Stimulated activated CD8-positive, alpha-beta memory T cell treated with anti-CD3 and anti-CD28 coated beads, Interleukin-15, amount 100 ng/mL, for 24 hours (primary cell): ENCODE measurements around the gene SPIN2B.
A peak's percentile ranks its signal among the peaks of the same experiment; 100 is the strongest.
"Not testable (repeated sequence)": the region's sequence is repeated elsewhere in the genome, so short reads cannot be mapped to it uniquely, and the experiment has no call there.

Experiments used
- DNase-seq: peaks from one replicate; pipeline ENCODE4 v3.0.0-alpha.2; 2020; ENCODE audit warnings: low read depth

The SPIN2B gene

DNA sequence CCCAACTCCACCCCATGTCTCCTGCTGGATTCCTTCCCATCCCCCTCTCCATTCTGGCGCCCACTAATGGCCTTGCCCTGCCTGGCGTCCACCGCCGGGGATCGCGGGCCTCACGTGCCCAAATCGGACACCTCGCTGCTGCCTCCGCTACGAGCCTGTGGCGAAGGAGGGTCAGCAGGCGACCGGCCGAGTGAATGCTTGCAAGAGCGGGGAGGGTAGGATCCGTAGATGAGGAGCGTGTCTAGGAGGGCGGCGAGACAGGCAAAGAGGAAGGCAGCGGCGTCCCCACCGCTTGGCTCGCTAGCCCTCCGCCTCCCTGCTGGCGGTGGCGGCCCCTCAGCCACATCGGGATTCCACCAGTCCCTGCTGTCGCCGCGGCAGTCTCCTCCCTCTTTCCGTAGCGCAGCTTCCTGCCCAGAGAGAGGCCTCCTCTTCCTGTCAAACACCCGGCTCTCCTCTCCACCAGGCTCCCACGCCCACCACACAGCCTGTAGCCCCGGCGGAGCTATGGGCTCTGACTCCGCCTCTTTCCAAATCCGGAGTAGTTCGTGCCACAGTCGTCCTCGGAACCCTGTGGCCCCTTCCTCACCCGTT lies at the start of gene SPIN2B:
TSS of gene SPIN2B (minus strand) at position 387 of the 594 bp plus-strand sequence.
- peak; percentile 46 for DNase-seq

DNA sequence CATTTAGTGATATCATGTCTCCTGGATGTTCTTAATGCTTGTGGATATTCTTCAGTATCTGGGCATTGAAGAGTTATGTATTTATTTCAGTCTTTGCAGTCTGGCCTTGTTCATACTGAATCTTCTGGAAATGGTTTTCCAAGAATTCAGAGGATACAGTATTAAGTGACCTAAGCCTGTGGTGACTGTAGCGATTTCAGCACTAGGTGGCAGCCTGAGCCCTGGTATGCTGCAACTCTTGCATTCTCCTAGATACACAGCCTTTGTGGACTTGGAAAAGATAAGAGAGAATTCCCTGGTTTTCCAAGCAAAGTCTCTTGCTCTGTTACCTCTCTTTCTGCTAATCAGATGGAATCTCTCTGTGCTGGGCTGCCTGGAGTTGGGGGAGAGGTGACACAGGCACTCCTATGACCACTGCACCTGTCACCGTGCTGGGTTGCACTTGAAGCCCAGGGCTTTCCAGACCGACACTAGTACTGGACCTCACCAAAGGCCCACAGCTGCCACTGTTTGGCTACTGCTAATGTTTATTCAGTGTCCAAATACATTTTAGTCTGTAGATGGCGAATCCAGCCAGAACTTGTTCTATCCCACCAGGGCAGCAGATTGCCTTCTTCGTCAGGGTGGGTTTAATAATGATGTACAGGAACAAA lies 35.2 kb upstream of the SPIN2B start:
- DNase-seq, result no peak

DNA sequence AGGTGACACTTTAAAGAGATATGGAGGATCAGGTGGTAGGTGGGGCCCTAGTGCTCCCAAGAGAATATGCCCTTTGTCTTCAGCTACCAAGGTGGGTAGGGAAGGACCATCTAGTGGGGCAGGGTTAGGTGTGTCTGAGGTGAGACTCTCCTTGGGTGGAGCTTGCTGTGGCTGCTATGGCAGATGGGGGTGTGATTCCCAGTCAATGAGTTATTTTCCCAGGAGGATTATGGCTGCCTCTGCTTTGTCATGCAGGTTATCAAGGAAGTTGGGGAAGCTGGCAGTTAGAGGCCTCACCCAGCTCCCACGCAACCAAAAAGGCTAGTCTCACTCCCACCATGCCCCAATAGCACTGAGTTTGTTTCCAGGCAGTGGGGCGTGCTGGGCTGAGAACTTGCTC lies 33.8 kb upstream of the SPIN2B start:
- DNase-seq, result no peak

DNA sequence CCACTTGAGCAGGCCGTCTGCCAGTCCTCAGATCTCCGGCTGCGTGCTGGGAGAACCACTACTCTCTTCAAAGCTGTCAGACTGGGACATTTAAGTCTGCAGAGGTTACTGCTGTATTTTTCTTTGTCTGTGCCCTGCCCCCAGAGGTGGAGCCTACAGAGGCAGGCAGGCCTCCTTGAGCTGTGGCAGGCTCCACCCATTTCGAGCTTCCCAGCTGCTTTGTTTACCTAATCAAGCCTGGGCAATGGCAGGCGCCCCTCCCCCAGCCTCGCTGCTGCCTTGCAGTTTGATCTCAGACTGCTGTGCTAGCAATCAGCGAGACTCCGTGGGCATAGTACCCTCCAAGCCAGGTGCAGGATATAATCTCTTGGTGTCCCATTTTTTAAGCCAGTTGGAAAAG lies 30.9 kb upstream of the SPIN2B start:
- DNase-seq, result not testable (repeated sequence)

GRCh38 chrX:57138674-57139073 lies 17.3 kb upstream of the SPIN2B start:
- no peak for DNase-seq

DNA sequence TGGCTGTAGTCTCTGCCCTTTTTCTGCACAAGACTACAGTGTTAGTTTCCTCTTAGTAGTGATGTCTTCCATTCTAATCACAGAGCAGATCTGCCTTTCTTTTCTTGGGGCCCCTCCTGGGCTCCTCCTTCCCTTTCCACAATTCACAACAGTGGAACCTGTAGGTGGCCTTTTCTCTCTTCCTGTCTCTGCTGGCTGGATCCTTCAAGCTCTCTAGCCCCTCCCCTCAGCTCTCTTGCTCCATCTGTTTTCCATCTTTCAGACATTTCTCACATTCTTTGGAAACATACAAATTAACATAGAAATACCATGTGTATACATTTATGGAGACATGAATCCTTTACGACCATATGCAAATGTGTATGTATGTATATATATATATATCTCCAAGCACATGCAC lies 16.2 kb upstream of the SPIN2B start:
- DNase-seq, result no peak

- not testable (repeated sequence) for DNase-seq
These were observed 15.7 kb upstream of the SPIN2B start, which contains the start of gene SPIN2A for GRCh38 chrX:57137073-57137472. Gene SPIN2A (minus strand): TSS chrX:57137397. CDS start chrX:57136597, 800 bp downstream.

- not testable (repeated sequence) for DNase-seq
These were observed 15.2 kb upstream of the SPIN2B start for GRCh38 chrX:57136589-57136988.

GRCh38 chrX:57135287-57135686 lies 13.9 kb upstream of the SPIN2B start:
- DNase-seq, result no peak

DNA sequence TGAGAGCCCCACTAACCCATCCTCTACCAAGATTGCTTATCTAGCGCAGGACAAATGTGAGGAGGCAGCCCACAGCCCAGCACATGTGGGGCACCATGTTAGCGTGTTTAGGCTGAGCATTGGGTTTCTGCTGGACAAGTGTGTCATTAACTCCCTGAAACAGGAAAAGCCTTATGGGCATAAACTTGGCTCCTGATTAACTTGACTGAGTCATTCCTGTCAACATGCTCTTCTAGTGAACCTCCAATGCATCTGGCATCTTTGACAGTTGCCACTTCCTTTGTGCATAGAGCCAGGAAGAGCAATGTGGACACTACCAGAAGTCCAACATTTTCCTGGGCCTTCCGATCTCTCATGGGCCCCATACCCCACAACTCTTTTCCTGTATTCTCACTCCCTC lies 13.4 kb upstream of the SPIN2B start:
- no peak for DNase-seq

GRCh38 chrX:57133706-57134105 lies 12.4 kb upstream of the SPIN2B start:
- no peak for DNase-seq

- not testable (repeated sequence) for DNase-seq
These were observed 11.9 kb upstream of the SPIN2B start for GRCh38 chrX:57133284-57133683.

GRCh38 chrX:57132046-57132445 lies 10.7 kb upstream of the SPIN2B start:
- no peak for DNase-seq

- no peak for DNase-seq
These were observed 468 bp upstream of the SPIN2B start for GRCh38 chrX:57121816-57122215.

GRCh38 chrX:57120619-57121161 lies 658 bp downstream of the SPIN2B start:
- DNase-seq, result not testable (repeated sequence)

DNA sequence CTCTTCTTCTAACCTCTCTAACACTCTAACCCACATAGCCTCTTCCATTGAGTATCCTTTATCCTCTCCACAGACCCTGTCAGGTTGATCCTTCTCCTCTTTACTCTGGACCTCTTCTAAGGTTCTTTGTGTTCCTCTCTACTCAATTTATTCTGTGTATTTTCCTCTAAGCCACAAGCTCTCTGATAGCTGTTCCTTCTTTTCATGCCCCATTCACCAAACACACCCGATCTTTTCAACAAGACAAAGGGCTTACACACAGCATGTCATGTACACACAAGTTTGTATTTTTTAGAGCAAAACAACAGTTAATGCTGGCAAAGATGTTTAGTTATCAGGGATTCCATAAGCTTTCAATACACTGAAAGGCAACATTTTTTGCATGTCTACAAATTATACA lies 1.9 kb downstream of the SPIN2B start:
- no peak for DNase-seq

DNA sequence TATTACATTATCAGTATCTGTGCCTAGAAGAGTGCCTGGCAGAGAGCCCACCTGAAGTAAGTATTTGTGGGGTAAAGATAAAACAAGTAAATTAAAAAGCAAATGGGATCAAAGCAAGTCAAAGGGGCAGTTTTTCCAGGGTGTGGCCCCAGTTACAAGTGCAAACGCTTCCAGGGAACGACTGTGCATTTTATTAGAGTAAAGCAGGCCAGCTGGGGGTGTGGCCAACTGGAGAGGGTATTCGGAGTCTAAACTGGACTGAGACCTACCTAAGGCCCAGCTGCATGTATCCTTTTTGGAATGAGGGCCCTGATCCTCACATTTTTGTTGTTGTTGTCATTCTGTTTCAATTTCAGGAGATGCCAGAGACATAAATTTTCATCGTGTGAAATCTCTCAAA lies 3.8 kb downstream of the SPIN2B start:
- DNase-seq, result not testable (repeated sequence)

GRCh38 chrX:57104921-57105398 lies 16.4 kb downstream of the SPIN2B start:
- no peak for DNase-seq

DNA sequence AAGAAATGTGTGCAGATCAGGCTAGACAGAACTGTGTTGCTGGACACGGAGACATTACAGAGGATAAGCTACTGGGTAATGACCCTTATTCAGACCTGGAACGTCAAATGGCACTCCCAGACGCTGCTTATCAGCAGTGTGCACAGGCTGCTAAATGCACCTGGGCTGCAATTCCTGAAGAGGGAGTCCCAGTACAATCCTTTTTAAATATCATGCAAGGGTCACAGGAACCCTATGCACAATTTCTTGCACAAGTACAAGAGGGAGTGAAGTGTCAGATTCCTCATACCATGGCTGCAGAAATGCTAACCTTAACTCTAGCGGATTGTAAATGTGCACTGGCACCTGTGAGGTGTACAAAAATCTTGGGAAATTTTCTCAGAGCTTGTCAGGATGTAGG lies 16.9 kb downstream of the SPIN2B start:
- DNase-seq, result no peak

GRCh38 chrX:57103489-57103888 lies 17.9 kb downstream of the SPIN2B start:
- DNase-seq, result no peak

DNA sequence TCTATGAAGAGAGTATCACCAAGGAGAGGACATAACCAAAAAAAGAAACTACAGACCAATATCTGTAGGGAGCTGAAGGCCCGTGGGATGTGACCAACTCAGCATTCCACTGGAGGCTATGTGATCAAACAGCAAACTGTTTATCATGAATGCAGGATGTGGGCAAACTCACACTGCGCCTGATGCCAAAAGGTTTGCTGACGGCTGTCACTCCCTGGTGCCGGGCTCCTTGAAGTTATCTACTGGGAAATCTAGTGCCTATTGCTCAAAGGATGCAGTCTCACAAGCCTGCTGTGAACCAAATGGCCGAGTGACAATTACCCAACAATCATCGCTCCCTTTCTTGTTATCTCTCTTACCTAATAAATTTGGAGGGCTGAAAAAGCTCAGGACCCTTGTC lies 18.4 kb downstream of the SPIN2B start:
- DNase-seq, result not testable (repeated sequence)

GRCh38 chrX:57083143-57083542 lies 38.2 kb downstream of the SPIN2B start:
- no peak for DNase-seq

- no peak for DNase-seq
These were observed 46.9 kb downstream of the SPIN2B start for GRCh38 chrX:57074458-57074857.
